Mucosa of rectum (tissue), 2 donors: ENCODE data around the gene PIEZO2.

Experiments used
- H3K27ac ChIP-seq, 2 donors: one replicate each; pipeline ENCODE4 v1.7.0; 2013; ENCODE audit warnings: inconsistent platforms in 2 of 2, low read depth in 2 of 2, low read length in 2 of 2
- H3K27me3 ChIP-seq, 2 donors: one replicate each; pipeline ENCODE4 v1.7.0; 2013; ENCODE audit warnings: low read length in 2 of 2; ENCODE audit not compliant: control insufficient read depth in 2 of 2, insufficient read depth in 2 of 2
- H3K36me3 ChIP-seq, 2 donors: one replicate each; pipeline ENCODE4 v1.7.0; 2013; ENCODE audit warnings: low read length in 2 of 2; ENCODE audit not compliant: control insufficient read depth in 2 of 2, insufficient read depth in 2 of 2
- H3K4me1 ChIP-seq, 2 donors: one replicate each; pipeline ENCODE4 v1.7.0; 2013; ENCODE audit warnings: low read length in 2 of 2, mild to moderate bottlenecking in 1 of 2; ENCODE audit not compliant: control insufficient read depth in 2 of 2, insufficient read depth in 2 of 2
- H3K4me3 ChIP-seq, 2 donors: one replicate each; pipeline ENCODE4 v1.7.0; 2013; ENCODE audit warnings: low read length in 2 of 2
- H3K9ac ChIP-seq, 2 donors: one replicate each; pipeline ENCODE4 v1.7.0; 2013; ENCODE audit warnings: low read length in 2 of 2, low read depth in 1 of 2, mild to moderate bottlenecking in 1 of 2
- H3K9me3 ChIP-seq, 2 donors: one replicate each; pipeline ENCODE4 v1.7.0; 2013; ENCODE audit warnings: low read length in 2 of 2; ENCODE audit not compliant: control insufficient read depth in 2 of 2
- donor health status: healthy.
- donor health status: Normal muscosa, but diverticular disease.

Gene PIEZO2

DNA sequence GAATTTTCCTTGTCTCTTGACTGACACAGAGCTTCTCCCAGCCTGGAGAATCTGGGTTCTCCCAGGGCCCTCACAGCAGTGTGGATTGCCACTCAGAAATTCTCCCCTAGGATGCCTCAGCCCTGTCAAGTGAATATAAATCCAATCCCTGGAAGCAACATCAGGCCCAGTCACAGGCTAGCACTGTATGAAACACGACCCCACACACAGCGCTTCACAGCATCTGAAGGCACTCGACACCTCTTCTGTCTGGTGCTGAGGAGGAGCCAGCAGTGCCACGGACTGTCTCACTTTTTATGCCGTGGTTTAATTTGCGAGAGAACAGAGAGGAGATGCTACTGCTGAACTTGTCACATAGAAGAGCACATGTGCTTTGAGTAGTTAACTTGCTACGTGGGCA is 459.0 kb downstream of the PIEZO2 start:
- Histone ChIP-seq H3K27ac (no peak overlapping the region), H3K27me3 (no peaks in the 10 kb centered on the region), H3K4me3 (no peak overlapping the region), H3K36me3 (no peaks in the 10 kb centered on the region), H3K9ac (no peak overlapping the region), H3K4me1 (no peaks in the 10 kb centered on the region), H3K9me3 (no peaks in the 10 kb centered on the region)

DNA sequence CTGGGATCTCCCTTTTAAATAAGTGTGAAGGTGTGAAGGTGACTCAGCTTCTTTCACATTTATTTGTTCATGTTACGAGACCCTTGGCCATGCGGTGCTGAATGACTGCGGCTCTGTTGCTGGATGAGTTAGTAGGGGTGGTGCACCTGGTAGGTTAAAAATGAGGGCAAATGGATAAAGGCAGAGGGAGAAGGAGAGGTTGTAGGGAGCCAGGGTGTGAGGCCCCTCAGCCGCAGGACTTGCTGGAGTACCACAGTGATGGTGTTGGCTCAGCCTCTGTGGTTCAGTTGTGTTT is 459.4 kb downstream of the PIEZO2 start:
- no peak overlapping the region for H3K27ac ChIP-seq
- H3K9ac ChIP-seq = no peak overlapping the region
- H3K27me3 ChIP-seq = no peaks in the 10 kb centered on the region
- no peak overlapping the region for H3K4me3 ChIP-seq
- no peaks in the 10 kb centered on the region for H3K36me3 ChIP-seq
- no peaks in the 10 kb centered on the region for H3K9me3 ChIP-seq
- H3K4me1 ChIP-seq = no peaks in the 10 kb centered on the region

DNA sequence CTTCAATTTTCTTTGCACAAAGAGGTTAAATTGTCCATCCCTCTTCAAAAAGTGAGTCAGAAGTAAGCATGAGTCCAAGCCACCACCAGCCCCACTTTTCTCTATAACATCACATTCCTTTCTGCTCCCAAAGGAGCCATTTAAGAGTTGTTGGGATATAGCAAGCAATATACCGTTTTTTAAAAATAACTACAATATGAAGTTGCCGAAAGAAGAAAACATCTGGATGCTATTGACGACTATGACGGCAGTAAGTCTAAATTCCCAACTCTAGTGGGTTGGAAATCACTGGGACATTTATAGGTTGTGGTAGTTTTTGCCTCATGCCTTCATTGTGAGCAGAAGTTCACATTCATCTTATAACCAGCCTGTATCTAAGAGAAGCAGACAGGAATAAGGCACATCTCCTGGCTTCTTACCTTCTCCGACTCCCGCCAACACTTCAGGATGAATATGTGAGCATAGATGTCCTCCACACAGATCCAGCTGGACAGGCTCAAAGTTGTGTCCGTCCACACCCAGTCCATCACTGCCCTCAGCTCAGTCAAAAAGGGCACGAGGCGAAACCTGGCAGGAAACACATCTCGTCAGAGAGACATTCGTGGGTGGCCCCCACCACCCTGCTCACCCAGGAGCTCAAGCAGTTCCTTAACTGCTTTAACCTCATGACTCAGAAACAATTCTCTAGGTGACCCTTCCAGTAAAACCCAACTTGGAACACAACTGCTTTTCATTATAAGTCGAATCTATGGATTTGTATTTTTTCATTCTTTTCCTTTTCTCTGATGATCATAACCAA is 459.9 kb downstream of the PIEZO2 start:
- no peak overlapping the region for H3K27ac ChIP-seq
- H3K4me3 ChIP-seq = no peak overlapping the region
- no peak overlapping the region for H3K9ac ChIP-seq
- no peaks in the 10 kb centered on the region for H3K27me3 ChIP-seq
- H3K36me3 ChIP-seq = no peaks in the 10 kb centered on the region
- no peaks in the 10 kb centered on the region for H3K9me3 ChIP-seq
- H3K4me1 ChIP-seq = no peaks in the 10 kb centered on the region

DNA sequence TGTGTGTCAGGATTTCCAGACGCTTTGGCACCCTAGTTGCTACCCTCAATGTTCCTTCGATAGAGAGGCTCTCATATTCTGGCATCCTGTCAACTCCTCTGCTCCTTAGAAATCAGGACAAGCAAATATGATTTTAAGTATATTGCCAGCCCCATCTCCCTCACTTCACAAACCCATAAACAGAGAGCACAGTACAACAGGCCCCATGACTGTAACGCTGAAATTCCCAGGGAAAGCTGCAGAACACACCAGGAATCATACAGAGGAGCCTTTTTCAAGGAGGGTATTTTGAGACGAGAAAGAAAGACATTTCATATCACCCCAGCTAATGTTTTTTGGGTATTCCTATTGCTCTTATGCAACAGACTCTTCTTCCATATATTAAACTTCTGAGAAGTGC is 460.6 kb downstream of the PIEZO2 start:
- Histone ChIP-seq H3K4me3 (no peak overlapping the region), H3K36me3 (no peaks in the 10 kb centered on the region), H3K4me1 (no peaks in the 10 kb centered on the region), H3K9me3 (no peaks in the 10 kb centered on the region), H3K27me3 (no peaks in the 10 kb centered on the region), H3K9ac (no peak overlapping the region), H3K27ac (no peak overlapping the region)

DNA sequence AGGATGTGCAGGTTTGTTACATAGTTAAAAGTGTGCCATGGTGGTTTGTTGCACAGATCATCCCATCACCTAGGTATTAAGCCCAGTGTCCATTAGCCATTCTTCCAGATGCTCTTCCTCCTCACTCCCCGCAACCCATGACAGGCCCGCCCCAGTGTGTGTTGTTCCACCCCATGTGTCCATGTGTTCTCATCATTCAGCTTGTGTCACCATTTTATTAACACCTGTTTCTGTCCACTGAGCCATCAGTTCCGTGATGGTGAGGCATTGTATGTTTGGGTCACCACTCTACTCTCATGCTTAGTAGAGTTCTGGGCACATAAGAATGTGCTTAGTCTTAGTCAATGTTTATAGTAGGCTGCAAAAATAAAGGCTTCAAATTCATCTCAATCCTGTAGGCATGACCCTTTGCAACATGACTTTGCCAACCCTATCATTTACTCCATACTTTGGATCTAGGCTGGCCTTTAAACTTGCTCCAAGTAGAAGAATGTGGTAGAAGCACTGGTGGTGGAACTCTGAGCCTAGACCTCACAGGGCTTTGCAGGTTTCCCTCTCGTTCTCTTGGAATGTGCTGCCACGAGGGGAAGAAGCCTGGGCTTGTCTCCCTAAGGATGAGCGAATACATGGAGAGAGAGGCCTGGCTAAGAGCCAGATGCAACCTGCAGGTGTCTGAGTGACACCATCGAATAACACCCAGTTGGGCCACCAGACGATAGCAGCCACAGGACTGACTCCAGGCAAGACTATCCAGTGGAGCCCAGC is 462.0 kb downstream of the PIEZO2 start:
- Histone ChIP-seq H3K9me3 (no peaks in the 10 kb centered on the region), H3K36me3 (no peaks in the 10 kb centered on the region), H3K4me1 (no peaks in the 10 kb centered on the region), H3K27me3 (no peaks in the 10 kb centered on the region), H3K27ac (no peak overlapping the region), H3K9ac (no peak overlapping the region), H3K4me3 (no peak overlapping the region)

DNA sequence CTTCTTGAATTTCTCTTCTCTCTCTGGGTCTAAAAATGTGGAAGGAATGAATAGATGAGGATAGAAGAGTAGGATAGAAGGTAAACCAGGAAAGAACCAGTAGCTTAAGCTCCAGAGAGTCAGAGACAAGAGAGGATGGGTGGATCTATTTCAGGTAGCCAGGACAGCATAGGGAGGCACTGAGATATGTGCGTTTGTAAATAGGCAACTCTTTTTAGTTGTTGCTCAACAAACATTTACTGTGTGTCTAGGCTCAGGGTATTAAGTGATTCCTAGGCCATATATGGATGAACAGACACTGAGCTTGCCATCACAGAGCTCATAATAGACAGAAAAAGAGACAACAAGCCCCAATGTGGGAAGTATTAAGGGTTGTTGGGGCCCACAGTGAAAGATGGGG is 463.1 kb downstream of the PIEZO2 start:
- no peak overlapping the region for H3K9ac ChIP-seq
- H3K36me3 ChIP-seq = no peaks in the 10 kb centered on the region
- no peak overlapping the region for H3K4me3 ChIP-seq
- no peaks in the 10 kb centered on the region for H3K9me3 ChIP-seq
- H3K27me3 ChIP-seq = no peaks in the 10 kb centered on the region
- H3K27ac ChIP-seq = no peak overlapping the region
- no peaks in the 10 kb centered on the region for H3K4me1 ChIP-seq

DNA sequence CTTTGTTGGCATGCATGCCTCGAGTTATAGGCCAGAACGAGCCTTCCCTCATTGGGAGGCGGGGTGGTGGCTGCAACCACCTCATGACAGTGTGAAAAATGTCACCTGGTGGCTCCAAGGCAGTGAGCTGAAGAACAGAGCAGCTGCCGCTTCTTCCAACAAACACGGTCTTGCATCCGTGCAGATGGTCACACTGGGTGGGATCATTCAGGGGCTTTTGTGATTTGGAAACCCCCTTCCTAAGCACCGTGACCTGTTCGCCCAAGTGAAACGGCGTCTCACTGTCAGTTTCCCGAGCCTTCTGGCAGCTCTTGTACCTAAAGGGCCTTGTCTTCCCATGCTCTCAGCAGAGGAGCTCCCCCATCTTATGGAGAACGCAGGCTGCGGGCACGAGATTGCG is 463.9 kb downstream of the PIEZO2 start:
- no peaks in the 10 kb centered on the region for H3K27me3 ChIP-seq
- H3K4me1 ChIP-seq = no peaks in the 10 kb centered on the region
- no peaks in the 10 kb centered on the region for H3K36me3 ChIP-seq
- H3K9ac ChIP-seq = no peak overlapping the region
- no peak overlapping the region for H3K4me3 ChIP-seq
- no peaks in the 10 kb centered on the region for H3K9me3 ChIP-seq
- no peak overlapping the region for H3K27ac ChIP-seq

DNA sequence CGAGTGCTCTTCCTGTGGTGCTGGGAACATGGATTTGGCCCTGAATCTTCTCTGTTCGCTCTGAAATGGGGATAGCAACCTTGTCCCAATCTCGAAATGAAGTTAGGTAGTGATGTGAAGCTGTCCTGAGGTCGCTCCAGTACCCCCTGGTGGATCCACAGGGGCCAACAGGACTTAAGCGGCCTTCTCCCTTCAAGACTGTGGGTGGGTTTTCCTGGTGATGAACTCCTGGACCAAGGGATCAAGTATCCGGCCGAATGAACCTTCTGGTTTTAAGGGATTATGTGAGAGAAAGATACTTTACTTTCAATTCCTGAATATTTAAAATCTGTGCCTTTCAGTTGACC is 467.0 kb downstream of the PIEZO2 start:
- H3K36me3 ChIP-seq = no peaks in the 10 kb centered on the region
- no peak overlapping the region for H3K9ac ChIP-seq
- H3K9me3 ChIP-seq = no peaks in the 10 kb centered on the region
- H3K4me3 ChIP-seq = no peak overlapping the region
- H3K4me1 ChIP-seq = no peaks in the 10 kb centered on the region
- H3K27me3 ChIP-seq = no peaks in the 10 kb centered on the region
- no peak overlapping the region for H3K27ac ChIP-seq

DNA sequence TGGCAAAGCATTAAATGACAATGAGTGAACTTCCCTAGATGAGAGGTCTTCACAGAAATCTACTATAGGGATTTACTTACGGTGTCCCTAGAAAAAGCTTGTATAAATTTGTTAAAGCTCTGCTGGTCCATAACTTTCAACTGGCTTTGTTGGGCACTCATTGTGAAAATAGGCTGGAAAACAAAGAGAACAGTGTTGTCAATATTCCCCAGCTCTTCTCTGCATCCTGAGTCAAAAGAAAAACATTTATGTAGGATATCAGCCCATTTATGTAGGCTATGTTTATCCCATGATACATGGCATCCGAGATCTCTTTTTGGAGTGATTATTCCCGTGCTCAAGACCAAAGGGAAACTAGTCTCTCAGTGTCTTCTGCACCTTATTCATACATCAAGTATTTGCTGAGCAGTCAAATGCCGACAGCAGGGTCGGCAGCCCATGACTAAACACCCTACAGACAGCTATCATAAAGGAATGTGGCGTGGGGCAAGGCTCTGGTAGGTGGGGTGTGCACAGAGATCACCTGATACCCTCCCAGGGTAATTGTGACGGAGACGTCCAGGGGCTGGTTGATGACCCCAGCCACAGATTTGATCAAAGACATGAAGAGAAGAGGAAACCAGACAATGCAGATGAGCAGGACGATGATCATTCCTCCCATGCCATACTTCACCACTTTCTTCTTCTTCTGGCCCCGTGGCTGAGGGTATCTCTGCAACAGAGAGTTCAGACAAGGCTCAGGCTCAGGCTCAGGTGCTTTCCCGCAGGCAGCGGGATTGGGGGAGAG is 467.6 kb downstream of the PIEZO2 start:
- no peaks in the 10 kb centered on the region for H3K4me1 ChIP-seq
- no peak overlapping the region for H3K9ac ChIP-seq
- H3K27ac ChIP-seq = no peak overlapping the region
- no peaks in the 10 kb centered on the region for H3K27me3 ChIP-seq
- no peak overlapping the region for H3K4me3 ChIP-seq
- H3K36me3 ChIP-seq = no peaks in the 10 kb centered on the region
- H3K9me3 ChIP-seq = no peaks in the 10 kb centered on the region

DNA sequence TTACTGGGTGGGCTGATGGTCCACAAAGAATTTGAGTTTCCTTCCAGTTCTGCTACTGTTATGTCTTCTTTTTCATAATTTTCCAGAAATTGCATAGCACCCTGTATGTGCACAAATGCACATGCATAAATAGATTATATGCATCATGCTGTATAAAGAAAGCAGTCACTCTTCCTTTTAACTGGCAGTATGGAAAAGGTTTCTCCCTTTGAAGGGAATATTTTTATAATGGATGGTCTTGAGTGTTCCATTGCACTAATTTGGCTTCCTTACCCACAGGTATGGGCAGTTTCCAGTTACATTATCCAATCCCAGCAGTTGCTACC is 469.1 kb downstream of the PIEZO2 start:
- no peak overlapping the region for H3K9ac ChIP-seq
- no peaks in the 10 kb centered on the region for H3K9me3 ChIP-seq
- no peak overlapping the region for H3K27ac ChIP-seq

More for the DNA sequence above, 469.1 kb downstream of the PIEZO2 start:
- no peaks in the 10 kb centered on the region for H3K36me3 ChIP-seq
- H3K4me3 ChIP-seq = no peak overlapping the region
- no peaks in the 10 kb centered on the region for H3K27me3 ChIP-seq
- H3K4me1 ChIP-seq = no peaks in the 10 kb centered on the region
